Endothelial cell of umbilical vein (primary cell): Measurements from ENCODE around the gene TLX1.

ENCODE experiments used
- EZH2 ChIP-seq: IDR thresholded peaks from 2 replicates; pipeline ENCODE4 v1.6.1; 2012; ENCODE audit warnings: borderline replicate concordance, low read depth, mild to moderate bottlenecking, moderate library complexity, low read length, inconsistent platforms; ENCODE audit not compliant: severe bottlenecking
- JUN ChIP-seq: IDR thresholded peaks from 2 replicates; pipeline ENCODE4 v1.6.1; 2011; ENCODE audit warnings: borderline replicate concordance, low read depth; ENCODE audit not compliant: insufficient read length, insufficient read depth
- POLR2A ChIP-seq: IDR thresholded peaks from 2 replicates; pipeline ENCODE4 v1.6.1; 2012; ENCODE audit warnings: low read depth, mild to moderate bottlenecking, control low read depth, low read length
- POLR2AphosphoS5 ChIP-seq: IDR thresholded peaks from 2 replicates; pipeline ENCODE4 v1.6.1; 2012; ENCODE audit warnings: low read depth, mild to moderate bottlenecking, control low read depth, low read length, moderate library complexity; ENCODE audit not compliant: insufficient read depth
- TF ChIP-seq, protein P1 (sequence below), 2 donors: IDR thresholded peaks; 1 replicate in 1 of 2; 2 replicates in 1 of 2; pipeline ENCODE4 v1.5.1; 2011; ENCODE audit warnings: low read length in 2 of 2, mild to moderate bottlenecking in 2 of 2, moderate library complexity in 2 of 2, control low read depth in 1 of 2, inconsistent platforms in 1 of 2, low read depth in 1 of 2; ENCODE audit not compliant: insufficient read depth in 1 of 2; ENCODE audit errors: extremely low read depth in 1 of 2

- TF ChIP-seq, protein P1, sequence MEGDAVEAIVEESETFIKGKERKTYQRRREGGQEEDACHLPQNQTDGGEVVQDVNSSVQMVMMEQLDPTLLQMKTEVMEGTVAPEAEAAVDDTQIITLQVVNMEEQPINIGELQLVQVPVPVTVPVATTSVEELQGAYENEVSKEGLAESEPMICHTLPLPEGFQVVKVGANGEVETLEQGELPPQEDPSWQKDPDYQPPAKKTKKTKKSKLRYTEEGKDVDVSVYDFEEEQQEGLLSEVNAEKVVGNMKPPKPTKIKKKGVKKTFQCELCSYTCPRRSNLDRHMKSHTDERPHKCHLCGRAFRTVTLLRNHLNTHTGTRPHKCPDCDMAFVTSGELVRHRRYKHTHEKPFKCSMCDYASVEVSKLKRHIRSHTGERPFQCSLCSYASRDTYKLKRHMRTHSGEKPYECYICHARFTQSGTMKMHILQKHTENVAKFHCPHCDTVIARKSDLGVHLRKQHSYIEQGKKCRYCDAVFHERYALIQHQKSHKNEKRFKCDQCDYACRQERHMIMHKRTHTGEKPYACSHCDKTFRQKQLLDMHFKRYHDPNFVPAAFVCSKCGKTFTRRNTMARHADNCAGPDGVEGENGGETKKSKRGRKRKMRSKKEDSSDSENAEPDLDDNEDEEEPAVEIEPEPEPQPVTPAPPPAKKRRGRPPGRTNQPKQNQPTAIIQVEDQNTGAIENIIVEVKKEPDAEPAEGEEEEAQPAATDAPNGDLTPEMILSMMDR (IDR thresholded peaks at IDR 0.05; ENCODE audit: extremely low read depth in 1 of 2, insufficient read depth in 1 of 2, low read depth in 1 of 2, low read length in 2 of 2) = no peak
- TF ChIP-seq POLR2A (no peak), EZH2 (no peak), POLR2AphosphoS5 (no peak), JUN (no peak)
Observed at GRCh38 chr10:101124933-101125332, 6.2 kb upstream of the TLX1 start.
